ENCODE results near the gene DPYD.

DNA sequence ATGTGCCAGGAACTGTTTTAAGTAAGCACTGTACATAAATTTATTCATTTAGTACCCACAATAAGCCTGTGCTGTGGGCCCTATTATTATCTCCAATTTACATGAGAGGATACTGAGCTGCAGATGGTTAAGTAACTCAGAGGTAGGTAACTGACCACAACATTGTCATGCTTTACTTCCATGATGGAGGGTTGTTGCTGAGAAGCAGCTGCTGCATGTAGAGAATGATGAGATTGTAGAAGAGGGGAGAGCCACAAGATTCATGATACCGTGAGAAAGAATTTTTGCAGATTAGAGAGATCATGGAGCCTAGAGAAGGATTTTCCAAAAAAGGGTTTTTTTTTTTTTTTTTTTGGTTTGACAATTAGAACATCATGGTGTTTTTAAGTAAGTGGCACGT, 886.2 kb downstream of the DPYD start:
- TF ChIP-seq CTCF (IDR thresholded peaks at IDR 0.05): no peak
- TF ChIP-seq POLR2A (IDR thresholded peaks at IDR 0.05): no peak

Measured in tibial nerve (tissue), 3 donors.